GM21717 (cell line): ENCODE measurements around the gene B4GALT3.
A peak's percentile ranks its signal among the peaks of the same experiment; 100 is the strongest.

Experiments used
- ATAC-seq: cut with Tn5 transposase; IDR thresholded peaks from one replicate; pipeline ENCODE4 v1.9.1; 2021; ENCODE audit warnings: mild to moderate bottlenecking, moderate library complexity; ENCODE audit not compliant: unreplicated experiment

B4GALT3 gene

DNA sequence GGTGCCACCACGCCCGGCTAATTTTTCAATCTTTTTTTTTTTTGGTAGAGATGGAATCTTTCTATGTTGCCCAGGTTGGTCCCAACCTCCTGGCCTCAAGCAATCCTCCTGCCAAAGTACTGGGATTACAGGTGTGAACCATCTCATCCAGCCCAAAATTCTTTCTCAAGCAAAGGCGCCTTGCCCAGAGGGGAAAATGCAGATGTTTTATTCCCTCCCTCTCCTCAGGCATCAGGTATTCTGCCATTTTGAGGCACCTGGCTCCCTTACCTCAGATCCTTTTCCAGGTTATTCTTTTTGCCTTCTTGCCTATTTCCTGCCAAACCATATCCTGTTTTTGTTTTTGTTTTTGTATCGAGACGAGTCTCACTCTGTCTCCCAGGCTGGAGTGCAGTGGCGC is 11.1 kb upstream of the B4GALT3 start:
- no peak for ATAC-seq

DNA sequence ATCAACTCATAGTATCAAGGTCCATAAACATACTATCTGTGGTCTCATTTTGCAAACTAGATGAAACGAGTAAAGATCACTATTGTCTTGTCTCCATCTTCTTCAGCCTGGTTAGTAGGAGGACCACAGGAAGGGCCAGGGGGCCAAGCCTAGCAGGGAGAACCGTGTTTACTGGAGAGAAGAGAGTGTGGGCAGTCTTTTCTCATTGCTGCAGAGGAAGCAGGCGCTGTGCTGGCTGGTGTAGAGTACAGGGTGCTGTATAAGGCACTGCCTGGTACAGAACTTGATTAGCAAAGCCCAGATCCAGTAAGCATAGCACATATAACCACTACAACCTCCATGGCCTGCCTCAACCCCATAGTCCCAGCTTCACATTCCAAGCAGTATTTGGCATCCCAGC is 10.0 kb upstream of the B4GALT3 start:
- ATAC-seq = no peak

DNA sequence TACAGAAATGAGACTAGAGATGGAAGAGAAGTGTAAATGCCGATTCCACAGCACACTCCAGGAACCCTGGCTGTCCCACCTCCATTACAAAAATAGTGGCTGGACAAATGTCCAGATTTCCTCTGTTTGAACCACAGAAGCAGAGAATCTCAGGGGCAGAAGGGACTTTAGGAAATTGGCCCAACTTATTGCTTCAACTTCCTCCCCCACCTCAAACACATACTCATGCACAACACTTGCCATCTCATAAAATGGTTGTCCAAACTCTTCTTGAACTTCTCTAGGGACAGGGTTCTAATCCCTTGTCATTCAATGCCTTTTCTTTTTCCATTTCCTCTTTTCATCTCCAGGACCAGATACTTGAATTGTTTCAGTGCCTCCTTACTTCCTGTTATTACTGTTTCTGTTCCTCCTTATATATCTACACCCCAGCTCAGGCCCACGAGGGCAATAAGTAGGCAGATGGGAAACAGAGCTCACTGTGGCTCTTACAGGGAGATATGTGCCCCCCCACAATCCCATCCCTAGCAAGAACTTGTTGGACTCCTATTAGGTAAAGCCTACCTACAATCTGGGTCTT is 8.5 kb upstream of the B4GALT3 start:
- ATAC-seq = peak; percentile 29

DNA sequence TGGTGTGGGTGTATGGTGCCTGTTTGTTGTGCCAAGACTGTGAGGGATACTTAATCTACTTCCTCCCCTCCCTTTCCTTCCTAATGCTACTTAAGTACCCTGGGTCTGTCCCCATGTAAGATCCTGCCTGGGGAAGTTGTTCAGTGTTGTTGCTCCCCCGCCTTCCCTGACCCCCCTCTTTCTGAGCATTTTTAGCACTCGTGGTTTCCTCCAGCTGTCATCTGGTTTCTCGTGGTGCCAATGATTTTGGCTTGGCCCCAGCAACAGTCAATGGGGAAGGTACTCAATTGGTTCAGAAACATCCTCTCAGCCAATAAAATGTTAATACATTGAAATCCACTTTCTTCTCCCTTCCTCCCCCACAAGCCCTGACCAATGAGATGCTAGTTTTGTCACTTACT is 8.0 kb upstream of the B4GALT3 start:
- ATAC-seq = peak; percentile 60

DNA sequence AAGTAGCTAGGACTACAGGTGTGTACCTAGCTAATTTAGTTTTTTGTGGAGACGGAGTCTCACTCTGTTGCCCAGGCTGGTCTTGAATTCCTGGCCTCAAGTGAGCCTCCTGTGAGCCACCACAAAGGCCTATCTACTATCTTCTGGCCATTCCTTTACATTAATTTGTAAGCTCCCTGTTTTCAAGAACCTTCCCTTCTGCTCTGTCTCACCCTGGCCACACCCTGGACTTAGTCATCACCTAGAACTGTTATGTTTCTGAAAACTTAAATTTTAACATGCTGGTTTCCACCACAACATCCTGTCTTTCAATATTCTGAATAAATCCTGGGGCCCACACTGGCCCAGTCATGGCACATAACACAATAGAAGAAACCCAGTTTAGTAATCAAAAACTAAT is 4.9 kb upstream of the B4GALT3 start:
- no peak for ATAC-seq

DNA sequence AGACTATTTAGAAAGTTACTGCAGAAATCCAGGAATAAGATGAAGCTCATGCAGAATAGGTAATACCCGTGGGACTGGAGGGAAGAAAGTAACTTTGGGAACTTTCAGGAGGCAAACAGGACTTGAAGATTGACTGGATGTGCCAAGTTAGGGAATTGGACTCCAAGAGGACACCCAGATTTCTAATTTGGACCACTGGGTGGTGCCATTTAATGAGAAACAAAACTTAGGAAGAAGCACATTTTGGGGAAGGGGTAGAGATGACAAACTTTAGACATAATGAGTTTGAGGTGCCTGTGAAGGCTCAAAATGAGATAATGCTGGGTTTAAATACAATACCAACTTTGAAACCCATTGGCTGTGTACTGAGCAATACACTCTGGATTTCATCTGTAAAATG is 3.3 kb upstream of the B4GALT3 start:
- no peak for ATAC-seq

DNA sequence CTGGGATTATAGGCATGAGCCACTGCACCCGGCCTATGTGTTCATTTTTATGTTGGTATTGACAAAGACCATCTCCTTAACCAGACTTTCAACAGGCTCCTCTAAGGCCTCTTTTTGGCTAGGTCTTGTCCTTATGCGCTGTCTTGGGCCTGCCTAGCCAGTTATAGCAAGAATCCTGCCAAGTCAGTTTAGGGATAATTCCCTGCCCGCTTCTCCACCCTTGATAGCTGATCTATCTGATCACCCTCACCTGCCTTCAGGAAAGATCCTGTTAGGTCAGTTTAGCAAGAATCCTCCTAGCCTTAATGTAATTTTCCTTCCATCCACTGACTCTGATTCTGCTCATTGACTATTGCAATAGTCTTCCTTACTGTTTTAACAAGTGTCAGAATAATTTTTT is 2.4 kb upstream of the B4GALT3 start:
- ATAC-seq = no peak

DNA sequence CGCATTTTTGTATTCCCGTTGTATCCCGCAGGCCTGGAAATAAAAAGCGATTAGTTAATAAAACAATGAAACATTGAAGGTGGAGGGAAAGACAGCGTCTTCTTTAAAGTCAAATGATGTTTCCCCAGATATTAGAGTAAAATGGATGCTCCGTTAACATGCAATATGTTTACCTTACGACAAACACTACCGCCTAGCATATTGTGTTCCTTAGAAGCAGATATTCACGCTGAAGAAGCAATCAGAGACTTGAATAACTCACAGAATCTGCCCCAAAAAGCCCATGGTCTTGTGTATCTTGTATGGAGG is 583 bp upstream of the B4GALT3 start:
- no peak for ATAC-seq

DNA sequence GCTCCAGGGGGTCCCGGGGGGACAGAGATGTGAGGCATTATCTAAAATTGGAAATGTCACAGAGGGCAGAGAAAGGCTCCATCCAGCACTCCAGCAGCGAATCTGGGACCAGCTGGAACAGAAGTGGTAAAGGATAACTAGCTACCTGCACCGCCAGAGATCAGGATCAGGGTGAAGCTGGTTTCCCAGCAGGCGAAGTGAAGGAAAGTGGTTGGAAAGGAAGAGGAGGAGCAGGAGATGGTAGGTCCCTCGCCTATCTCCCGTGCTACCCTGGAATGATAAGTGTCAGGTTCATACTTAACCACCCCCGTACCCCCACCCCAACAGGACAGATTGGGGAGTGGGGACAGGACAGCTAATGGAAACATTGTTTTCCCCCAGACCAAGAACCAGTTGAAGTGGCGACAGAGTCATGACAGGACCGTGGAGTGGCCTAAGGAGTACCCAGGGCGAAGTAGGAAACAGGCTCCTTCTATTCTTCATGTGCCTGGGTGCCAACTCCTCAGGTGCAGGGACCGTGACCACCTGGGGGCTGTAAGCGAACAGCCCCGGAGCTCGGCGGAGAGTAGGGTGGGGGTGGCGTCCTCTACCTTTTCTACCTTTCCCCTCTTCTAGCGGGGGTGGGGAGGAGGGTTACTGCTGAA is 717 bp downstream of the B4GALT3 start:
- peak; percentile 8 for ATAC-seq

DNA sequence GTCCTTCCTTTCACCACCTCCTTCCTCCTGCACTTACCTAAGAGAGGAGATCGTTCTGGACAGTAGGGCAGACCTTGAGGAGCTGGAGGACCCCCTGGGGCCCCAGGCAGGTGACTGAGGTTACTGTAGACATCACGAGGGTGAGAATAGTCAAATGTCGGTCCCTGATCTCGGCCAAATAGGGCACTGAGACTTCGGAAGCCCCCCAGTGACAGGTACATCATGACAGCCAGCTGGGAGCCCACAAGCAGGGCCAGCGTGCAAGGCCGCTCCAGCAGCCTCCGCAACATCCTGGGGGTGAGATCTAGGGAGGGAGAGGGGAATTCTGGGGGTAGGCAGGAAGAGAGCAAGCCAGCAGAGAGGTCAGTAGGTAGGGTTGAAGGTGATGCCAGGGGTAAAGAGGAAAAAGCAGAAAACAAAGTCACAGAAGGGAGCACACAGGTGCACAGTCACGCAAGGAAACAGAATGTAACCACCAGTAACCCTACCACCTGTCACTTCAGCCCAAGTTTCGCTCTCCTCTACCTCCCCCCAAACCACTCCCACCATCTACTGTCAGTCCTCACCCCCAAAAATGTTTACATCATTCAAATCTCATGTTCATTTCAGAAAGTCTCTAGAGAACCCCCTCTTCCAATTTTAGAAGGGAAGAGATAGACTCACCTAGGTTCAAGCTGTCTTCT is 1.4 kb downstream of the B4GALT3 start:
- ATAC-seq = no peak

DNA sequence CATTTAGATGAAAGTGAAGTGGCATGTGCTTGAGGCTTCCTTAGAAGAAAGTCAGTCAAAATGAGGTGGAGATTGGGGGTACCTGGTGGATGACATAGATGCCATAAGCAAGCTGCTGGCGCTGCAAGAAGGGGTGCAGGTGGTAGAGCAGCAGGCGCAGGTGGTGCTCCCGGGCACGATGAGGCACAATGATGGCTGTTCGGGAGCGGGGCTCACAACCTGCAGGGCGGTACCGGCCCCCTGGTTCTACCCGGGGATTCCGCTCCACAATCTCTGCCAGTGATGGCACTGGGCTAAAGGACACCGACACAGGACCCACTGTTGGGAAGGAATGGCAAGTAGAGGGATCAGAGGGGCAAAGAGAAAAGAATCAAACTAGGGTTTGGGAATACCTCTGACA is 2.4 kb downstream of the B4GALT3 start:
- ATAC-seq = no peak

DNA sequence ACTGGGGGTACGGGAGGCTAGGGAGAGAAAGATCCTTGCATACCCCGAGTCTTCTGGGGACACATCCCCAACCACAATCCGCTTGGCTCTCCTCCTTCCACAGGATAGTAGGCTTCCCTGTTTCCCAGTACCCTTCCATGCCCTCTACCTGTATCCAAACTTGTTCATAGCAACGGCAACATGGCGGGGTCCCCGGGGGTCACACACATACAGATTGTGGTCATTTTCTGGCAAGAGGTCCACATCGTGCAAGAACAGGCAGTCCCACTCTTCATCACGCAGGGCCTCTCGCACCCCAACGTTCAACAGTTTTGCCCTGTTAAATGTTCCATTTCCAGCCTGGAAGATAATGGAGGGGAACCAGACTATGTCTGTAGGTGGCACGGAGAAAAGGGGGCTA is 3.6 kb downstream of the B4GALT3 start:
- no peak for ATAC-seq

DNA sequence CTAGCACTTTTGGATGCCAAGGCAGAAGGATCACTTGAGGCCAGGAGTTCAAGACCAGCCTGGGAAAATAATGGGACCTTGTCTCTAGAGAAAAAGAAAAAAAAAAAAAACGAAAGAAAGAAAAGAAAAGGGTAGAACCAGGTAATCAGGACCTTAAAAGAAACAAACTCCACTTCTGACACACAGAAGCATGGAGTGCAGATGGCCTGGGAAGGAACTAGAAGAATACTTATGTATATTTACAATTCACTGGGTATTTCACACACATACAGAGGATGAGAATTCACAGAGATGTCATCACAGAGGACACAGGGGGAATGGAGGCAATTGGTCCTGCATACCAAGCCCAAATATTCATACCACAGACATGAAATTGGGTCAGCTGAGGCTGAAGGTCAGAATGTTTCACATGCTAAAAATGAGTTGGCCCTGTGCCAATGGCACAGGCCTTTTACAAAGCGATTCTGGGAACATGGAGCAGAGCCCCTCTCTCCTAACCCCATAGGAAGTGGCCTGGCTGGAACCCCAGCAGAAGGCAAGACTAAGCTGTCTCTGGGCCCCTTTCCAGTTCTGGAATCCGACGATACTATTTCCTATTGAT is 4.4 kb downstream of the B4GALT3 start:
- ATAC-seq = no peak

DNA sequence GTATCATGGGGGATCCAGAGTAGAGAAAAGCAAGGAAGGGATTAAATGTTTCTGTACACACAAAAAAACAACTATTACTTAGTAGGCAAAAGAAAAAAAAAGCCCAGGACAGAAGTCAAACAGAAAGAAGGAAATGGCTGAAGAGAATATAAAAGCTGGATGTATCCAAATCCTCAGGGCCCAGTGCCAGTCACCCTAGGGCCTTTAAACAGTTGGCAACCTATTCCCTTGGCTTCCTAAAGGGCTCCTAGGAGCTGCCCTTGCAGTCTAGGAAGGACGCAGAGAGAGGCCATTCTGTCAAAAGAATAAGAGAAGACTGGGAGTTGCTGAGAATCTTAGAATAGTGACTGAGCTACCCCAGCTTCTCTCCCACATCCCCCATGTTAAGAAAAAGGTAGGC is 5.0 kb downstream of the B4GALT3 start:
- no peak for ATAC-seq

DNA sequence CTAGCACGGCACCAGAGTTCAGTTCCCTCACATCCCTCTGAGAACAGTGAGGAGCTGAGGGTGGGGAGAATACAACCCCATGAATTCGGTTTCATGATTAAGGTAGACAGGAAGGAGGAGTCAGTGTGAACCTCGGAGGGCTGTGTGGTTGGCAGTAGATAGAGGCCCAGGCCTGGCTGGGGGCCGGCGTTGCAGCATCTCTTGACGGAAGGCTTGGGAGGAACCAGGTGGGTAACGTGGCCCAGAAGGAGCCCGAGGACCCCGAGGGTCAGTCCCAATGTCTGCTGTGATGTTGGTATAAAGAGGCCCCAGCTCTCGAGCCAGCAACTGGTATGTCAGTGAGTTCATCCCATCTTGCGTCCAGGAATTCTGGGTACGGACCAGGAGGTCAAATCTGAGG is 5.6 kb downstream of the B4GALT3 start:
- ATAC-seq = no peak

DNA sequence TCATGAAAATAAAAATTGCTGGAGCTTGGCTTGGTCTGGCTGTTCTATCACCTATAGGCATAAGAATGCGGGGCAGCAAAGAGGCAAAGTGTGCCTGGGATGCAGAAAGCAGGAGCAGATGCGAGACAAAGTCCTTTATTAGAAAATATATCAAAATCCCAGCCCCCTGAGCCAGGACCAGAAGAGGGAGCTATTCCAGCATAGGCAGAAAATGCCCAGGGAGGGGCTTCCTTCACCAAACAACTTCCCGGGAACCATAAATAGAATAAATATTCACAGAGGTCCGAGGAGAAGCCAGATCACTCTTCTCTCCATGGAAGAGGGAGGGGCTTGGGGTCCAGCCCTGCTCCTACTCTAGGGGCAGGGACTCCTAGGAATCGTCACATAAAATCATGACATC is 6.1 kb downstream of the B4GALT3 start:
- ATAC-seq = no peak

DNA sequence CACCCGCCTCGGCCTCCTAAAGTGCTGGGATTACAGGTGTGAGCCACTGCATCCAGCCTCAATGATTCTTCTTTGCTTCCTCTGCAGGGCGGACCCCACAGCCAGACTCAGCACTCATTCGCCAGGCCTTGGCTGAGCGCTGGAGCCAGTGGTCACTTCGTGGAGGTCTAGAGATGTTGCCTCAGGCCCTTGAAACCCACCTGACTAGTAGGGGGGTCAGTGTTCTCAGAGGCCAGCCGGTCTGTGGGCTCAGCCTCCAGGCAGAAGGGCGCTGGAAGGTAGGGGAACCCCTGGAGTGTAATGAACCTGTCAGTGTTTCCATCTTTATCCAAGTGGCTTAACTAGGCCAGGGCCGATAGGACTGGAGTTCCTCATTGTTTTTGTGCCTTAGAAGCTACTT is 8.4 kb downstream of the B4GALT3 start:
- ATAC-seq = no peak

DNA sequence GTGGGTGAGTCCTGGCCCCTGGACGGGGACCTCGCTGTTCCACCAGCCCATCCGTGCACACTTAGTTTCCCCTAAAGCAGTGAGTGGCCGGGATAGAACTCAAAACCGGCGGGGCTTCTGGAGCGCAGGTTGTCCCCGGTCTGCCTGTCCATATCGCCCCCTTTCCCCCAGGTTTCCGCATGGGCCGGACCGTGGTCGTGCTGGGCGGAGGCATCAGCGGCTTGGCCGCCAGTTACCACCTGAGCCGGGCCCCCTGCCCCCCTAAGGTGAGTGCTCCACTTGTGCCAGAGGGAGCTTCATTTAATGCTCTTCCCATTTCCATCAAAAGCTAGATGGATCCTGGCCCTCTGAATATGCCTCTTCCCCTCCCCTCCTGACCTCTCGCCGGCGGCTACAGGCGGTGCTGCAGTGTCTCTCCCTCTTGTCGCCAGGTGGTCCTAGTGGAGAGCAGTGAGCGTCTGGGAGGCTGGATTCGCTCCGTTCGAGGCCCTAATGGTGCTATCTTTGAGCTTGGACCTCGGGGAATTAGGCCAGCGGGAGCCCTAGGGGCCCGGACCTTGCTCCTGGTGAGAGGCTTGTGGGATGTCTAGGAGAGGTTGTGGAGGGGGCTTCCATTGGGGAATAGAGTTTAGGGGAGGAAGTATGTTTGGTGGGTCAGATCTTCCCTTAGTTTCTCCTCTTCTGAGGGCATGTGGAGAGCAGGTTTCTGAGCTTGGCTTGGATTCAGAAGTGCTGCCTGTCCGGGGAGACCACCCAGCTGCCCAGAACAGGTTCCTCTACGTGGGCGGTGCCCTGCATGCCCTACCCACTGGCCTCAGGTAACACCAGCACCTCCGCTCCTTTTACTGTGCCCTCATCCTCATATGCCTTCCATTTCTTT is 10.4 kb downstream of the B4GALT3 start:
- ATAC-seq = no peak

DNA sequence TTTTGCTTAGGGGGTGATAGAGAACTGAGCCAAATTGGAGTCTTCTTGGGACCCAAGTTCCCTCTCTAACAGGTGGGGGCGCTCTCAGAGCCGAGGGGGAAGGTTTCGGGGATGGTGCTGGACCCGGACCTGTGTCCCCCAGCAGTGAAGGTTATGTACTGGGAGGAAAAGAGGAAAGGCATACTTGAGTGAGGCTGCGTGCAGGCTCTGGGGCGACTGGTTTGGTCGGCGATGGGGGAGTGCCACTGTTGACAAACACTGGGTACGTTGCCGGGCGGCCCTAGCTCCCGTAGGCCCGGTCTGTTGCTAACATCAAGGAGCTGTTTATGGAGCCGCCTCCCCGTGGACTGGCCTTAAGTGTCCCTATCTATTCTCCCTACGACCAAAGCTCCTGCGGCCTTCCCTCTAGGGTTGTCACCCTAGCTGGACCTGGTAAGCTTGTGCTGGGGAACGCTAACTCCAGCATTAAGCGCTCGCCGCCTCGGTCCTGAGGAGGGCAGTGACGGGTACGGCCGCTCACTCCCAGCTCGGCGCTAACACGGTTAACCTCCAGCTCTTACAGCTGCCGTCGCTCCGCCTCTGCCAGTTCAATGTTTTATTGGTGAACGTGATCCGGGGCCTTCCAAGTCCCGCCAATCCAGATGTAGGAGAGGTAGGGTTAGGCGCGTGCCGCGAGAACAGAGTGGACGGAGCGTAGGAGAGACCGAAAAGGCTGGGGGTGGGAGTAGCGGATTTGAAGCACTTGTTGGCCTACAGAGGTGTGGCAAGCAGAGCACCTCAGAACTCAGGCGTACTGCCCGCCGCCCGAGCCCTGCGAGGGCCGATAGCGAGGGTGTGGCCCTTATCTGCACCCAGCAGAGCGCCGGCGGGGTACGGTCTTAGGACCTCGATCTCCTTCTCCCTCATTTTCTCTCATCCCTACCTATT is 11.3 kb downstream of the B4GALT3 start, which contains the start of gene PPOX:
Gene PPOX, plus strand, starts transcription at position 685 of the 927 bp plus-strand sequence. CDS start 422 bp downstream, outside the sequence.
- ATAC-seq = peak; percentile 91
